Hepatocyte (in vitro differentiated cells): ENCODE measurements around the gene GANC. TPM values are rescaled to one million over a fixed set of nuclear protein-coding genes. Genes with fewer than 3 reads are reported as not detected.
"Not testable (repeated sequence)": the region's sequence is repeated elsewhere in the genome, so short reads cannot be mapped to it uniquely, and the experiment has no call there.

Experiments
- DNase-seq: peaks from one replicate; pipeline ENCODE4 v3.0.0-alpha.2; 2016; ENCODE audit warnings: low spot score
- H2AFZ ChIP-seq: fragments of 200-600 bp; sonication (generic); 2 replicates; pipeline ENCODE4 v1.6.0; 2016; ENCODE audit warnings: antibody characterized with exemption, mild to moderate bottlenecking
- H3K27ac ChIP-seq: fragments of 200-600 bp; sonication (generic); 2 replicates; pipeline ENCODE4 v1.5.1; 2016; ENCODE audit warnings: mild to moderate bottlenecking
- H3K27me3 ChIP-seq: fragments of 200-600 bp; sonication (generic); 2 replicates; pipeline ENCODE4 v1.6.1; 2016
- H3K36me3 ChIP-seq: fragments of 200-600 bp; sonication (generic); replicated peaks from 2 replicates; pipeline ENCODE4 v1.5.1; 2016; ENCODE audit warnings: low read depth; ENCODE audit not compliant: insufficient read depth
- H3K4me1 ChIP-seq: fragments of 200-600 bp; sonication (generic); 2 replicates; pipeline ENCODE4 v1.5.1; 2016; ENCODE audit warnings: mild to moderate bottlenecking, moderate library complexity; ENCODE audit not compliant: insufficient read depth
- H3K4me2 ChIP-seq: fragments of 200-600 bp; sonication (generic); 2 replicates; pipeline ENCODE4 v1.6.0; 2016
- H3K4me3 ChIP-seq: fragments of 200-600 bp; sonication (generic); 2 replicates; pipeline ENCODE4 v1.5.1; 2016; ENCODE audit warnings: mild to moderate bottlenecking
- H3K79me2 ChIP-seq: fragments of 200-600 bp; sonication (generic); 2 replicates; pipeline ENCODE4 v1.6.0; 2017; ENCODE audit warnings: mild to moderate bottlenecking
- H3K9me2 ChIP-seq: fragments of 200-600 bp; sonication (generic); replicated peaks from 2 replicates; pipeline ENCODE4 v1.6.0; 2017; ENCODE audit warnings: mild to moderate bottlenecking; ENCODE audit not compliant: insufficient read depth
- H3K9me3 ChIP-seq: fragments of 200-600 bp; sonication (generic); 2 replicates; pipeline ENCODE4 v1.5.1; 2016; ENCODE audit warnings: low read depth, mild to moderate bottlenecking
- H4K20me1 ChIP-seq: fragments of 200-600 bp; sonication (generic); 2 replicates; pipeline ENCODE4 v1.6.0; 2016; ENCODE audit warnings: mild to moderate bottlenecking; ENCODE audit not compliant: insufficient read depth, poor library complexity, severe bottlenecking
- EZH2 ChIP-seq: fragments of 200-600 bp; sonication (generic); IDR thresholded peaks from 2 replicates; pipeline ENCODE4 v1.6.1; 2016; ENCODE audit warnings: antibody characterized with exemption, mild to moderate bottlenecking, borderline replicate concordance
- EZH2phosphoT487 ChIP-seq: fragments of 200-600 bp; sonication (generic); IDR thresholded peaks from one replicate; pipeline ENCODE4 v1.6.1; 2018; ENCODE audit warnings: antibody characterized with exemption, mild to moderate bottlenecking, low read depth, moderate library complexity; ENCODE audit not compliant: unreplicated experiment, severe bottlenecking
- WGBS: methylation state at CpG from one replicate; pipeline ENCODE4 v1.1.6; 2016; ENCODE audit warnings: low lambda C conversion rate; ENCODE audit errors: missing lambda C conversion rate; 5-methylcytosine and 5-hydroxymethylcytosine counted together
- polyA plus RNA-seq: library from polyadenylated mRNA; unstranded; fragments of >200 nt; fragmentation: Nextera tagmentation; extraction: Ambion mirVana; gene quantifications from 2 replicates; pipeline ENCODE4 v1.2.1, GENCODE V29; 2016
- total RNA-seq: library from RNA; depleted of rRNA; stranded (reverse); fragments of >200 nt; gene quantifications from 2 replicates; pipeline ENCODE4 v1.2.3, GENCODE V29; 2014
- TF ChIP-seq, protein P1 (sequence below): fragments of 200-600 bp; sonication (generic); IDR thresholded peaks from 2 replicates; pipeline ENCODE4 v1.5.1; 2016; ENCODE audit warnings: antibody characterized with exemption, mild to moderate bottlenecking; ENCODE audit not compliant: poor library complexity

GANC gene
- total and polyA plus RNA-seq, 2 experiments from 2014 or later, result 9.1 to 11.2 TPM

DNA sequence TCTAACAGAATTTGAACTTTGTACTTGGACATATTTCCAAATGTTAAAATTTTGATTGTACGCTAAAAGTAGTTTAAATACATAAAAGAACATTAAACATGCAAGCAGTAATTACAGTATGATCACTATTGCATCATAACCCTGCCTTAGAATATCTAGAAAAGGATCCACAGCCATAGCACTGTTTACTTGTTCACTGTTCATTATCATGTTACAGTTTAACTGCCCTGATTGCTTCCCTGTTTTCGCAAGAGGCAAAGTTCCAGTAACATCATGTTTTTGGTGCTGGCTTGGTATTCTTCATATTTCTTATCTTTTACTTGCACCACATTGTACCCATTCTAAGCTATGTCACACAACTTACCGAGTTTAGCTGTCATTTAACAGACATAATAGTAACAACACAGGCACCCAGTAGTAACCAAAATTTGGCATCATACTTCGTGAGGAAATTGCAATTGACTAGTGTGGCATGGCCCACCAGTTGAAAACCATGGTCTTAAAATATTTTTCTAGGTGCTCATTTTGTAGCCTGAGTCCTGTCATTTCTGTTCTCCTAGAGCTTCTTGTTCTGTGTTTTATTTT lies 13.5 kb downstream of the GANC start:
- H2AFZ ChIP-seq, result no peak overlapping the region
- H3K9me3 ChIP-seq, result no peaks in the 10 kb centered on the region
- no peak overlapping the region for H3K4me3 ChIP-seq
- 70% methylated on average over 4 of the region's 4 CpGs for WGBS
- H3K27me3 ChIP-seq, result no peaks in the 10 kb centered on the region
- peaks cover 7% of the 10 kb centered on the region for H3K4me1 ChIP-seq
- H3K4me2 ChIP-seq, result peak overlapping the region; percentile 43
- TF ChIP-seq, protein P1, sequence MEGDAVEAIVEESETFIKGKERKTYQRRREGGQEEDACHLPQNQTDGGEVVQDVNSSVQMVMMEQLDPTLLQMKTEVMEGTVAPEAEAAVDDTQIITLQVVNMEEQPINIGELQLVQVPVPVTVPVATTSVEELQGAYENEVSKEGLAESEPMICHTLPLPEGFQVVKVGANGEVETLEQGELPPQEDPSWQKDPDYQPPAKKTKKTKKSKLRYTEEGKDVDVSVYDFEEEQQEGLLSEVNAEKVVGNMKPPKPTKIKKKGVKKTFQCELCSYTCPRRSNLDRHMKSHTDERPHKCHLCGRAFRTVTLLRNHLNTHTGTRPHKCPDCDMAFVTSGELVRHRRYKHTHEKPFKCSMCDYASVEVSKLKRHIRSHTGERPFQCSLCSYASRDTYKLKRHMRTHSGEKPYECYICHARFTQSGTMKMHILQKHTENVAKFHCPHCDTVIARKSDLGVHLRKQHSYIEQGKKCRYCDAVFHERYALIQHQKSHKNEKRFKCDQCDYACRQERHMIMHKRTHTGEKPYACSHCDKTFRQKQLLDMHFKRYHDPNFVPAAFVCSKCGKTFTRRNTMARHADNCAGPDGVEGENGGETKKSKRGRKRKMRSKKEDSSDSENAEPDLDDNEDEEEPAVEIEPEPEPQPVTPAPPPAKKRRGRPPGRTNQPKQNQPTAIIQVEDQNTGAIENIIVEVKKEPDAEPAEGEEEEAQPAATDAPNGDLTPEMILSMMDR, result no peak
- no peak for TF ChIP-seq EZH2phosphoT487
- TF ChIP-seq EZH2, result no peak
- DNase-seq, result no peak
- H4K20me1 ChIP-seq, result no peaks in the 10 kb centered on the region
- H3K27ac ChIP-seq, result peak overlapping the region; percentile 13
- H3K36me3 ChIP-seq, result no peaks in the 10 kb centered on the region
- H3K9me2 ChIP-seq, result no peaks in the 10 kb centered on the region
- H3K79me2 ChIP-seq, result no peaks in the 10 kb centered on the region

DNA sequence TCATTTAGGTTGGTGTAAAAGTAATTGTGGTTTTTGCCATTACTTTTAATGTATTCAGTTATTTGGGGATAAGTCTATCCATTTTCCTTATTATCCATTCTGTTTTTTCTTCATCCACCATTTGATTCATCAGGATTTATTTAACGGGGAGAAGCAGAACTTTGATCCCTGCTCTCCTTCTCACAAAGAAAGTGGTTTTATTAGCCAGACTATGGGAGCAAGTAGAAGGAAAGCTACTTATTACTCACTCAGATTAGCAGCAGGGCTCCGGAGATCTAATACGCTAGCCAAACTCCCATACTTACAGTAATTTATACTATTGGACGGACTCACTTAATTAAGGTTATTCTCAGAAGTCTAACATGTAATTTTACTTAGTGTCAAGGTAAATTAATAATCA lies 14.9 kb downstream of the GANC start:
- Histone ChIP-seq H3K27ac (no peak overlapping the region), H3K9me3 (no peaks in the 10 kb centered on the region), H3K9me2 (no peaks in the 10 kb centered on the region), H3K4me3 (no peak overlapping the region), H2AFZ (no peak overlapping the region), H3K36me3 (no peaks in the 10 kb centered on the region), H4K20me1 (no peaks in the 10 kb centered on the region), H3K4me2 (peak overlapping the region; percentile 1), H3K4me1 (peaks cover 7% of the 10 kb centered on the region), H3K79me2 (no peaks in the 10 kb centered on the region), H3K27me3 (no peaks in the 10 kb centered on the region)
- no peak for DNase-seq
- TF ChIP-seq EZH2, result no peak
- TF ChIP-seq EZH2phosphoT487, result no peak
- TF ChIP-seq, protein P1, result no peak
- 83% methylated on average over 4 of the region's 4 CpGs for WGBS

DNA sequence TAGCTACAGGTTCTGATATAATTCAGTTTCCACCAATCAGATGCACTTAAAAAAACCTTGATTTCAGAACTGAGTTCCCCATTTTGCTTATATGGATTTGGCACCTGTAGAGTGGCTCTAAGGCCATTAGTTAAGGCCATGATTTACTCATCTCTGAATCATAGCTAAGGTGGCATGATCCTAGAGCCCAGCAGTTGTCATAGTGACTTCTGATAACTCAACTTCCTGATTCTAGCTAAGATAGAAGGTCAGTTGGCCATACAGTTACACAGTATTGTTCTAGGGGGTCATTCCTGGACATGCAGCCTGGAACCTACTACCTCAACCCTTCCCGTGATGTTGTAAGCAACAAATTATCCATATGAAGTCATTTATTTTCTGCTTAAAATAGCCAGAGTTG lies 16.2 kb downstream of the GANC start:
- DNase-seq, result no peak
- 96% methylated on average over 1 of the region's 1 CpG for WGBS
- no peaks in the 10 kb centered on the region for H3K36me3 ChIP-seq
- no peaks in the 10 kb centered on the region for H3K79me2 ChIP-seq
- H3K9me3 ChIP-seq, result no peaks in the 10 kb centered on the region
- H3K4me2 ChIP-seq, result no peak overlapping the region
- H3K27me3 ChIP-seq, result no peaks in the 10 kb centered on the region
- no peaks in the 10 kb centered on the region for H4K20me1 ChIP-seq
- H2AFZ ChIP-seq, result no peak overlapping the region
- no peak overlapping the region for H3K4me3 ChIP-seq
- TF ChIP-seq EZH2phosphoT487 (no peak), EZH2 (no peak)
- TF ChIP-seq, protein P1, result no peak
- H3K9me2 ChIP-seq, result no peaks in the 10 kb centered on the region
- H3K27ac ChIP-seq, result no peak overlapping the region
- peaks cover 7% of the 10 kb centered on the region for H3K4me1 ChIP-seq

DNA sequence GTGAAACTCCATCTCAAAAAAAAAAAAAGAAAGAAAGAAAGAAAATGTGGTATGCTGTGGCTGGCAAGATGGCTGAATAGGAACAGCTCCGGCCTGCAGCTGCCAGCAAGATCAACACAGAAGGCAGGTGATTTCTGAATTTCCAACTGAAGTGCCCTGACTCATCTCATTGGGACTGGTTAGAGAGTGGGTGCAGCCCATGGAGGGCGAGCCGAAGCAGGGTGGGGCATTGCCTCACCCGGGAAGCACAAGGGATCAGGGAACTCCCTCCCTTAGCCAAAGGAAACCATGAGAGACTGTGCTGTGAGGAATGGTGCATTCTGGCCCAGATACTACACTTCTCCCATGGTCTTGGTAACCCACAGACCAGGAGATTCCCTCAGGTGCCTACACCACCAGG lies 28.0 kb downstream of the GANC start:
- not testable (repeated sequence) for H3K36me3 ChIP-seq, H3K4me3 ChIP-seq, H4K20me1 ChIP-seq, H3K4me1 ChIP-seq, H3K79me2 ChIP-seq, H3K27ac ChIP-seq, H3K27me3 ChIP-seq, H3K9me2 ChIP-seq, H2AFZ ChIP-seq, H3K9me3 ChIP-seq, DNase-seq, H3K4me2 ChIP-seq
- 95% methylated on average over 4 of the region's 4 CpGs for WGBS
